Stimulated activated CD8-positive, alpha-beta memory T cell treated with anti-CD3 and anti-CD28 coated beads, Interleukin-2, amount 100 ng/mL, for 1 hour (primary cell): ENCODE measurements around the gene ZBTB47.

Experiments
- DNase-seq, 2 donors: peaks; one replicate each; pipeline ENCODE4 v3.0.0-alpha.2; 2020; ENCODE audit warnings: low read depth in 2 of 2

Gene ZBTB47

GRCh38 chr3:42712688-42713372 lies 59.3 kb downstream of the ZBTB47 start:
- no peak for DNase-seq

- no peak for DNase-seq
Observed at GRCh38 chr3:42713747-42714146, 60.2 kb downstream of the ZBTB47 start.

GRCh38 chr3:42714171-42714852 lies 60.8 kb downstream of the ZBTB47 start:
- no peak for DNase-seq
